K562 (cell line): ENCODE data around the gene SETD1B. TPM values are rescaled to one million over a fixed set of nuclear protein-coding genes. Genes with fewer than 3 reads are reported as not detected.

Experiments
- FOXK1 ChIP-seq: sonication (generic); formaldehyde crosslinking; IDR thresholded peaks from 2 replicates; pipeline ENCODE4 v1.8.0; 2022; ENCODE audit warnings: missing genetic modification reagents, mild to moderate bottlenecking, borderline replicate concordance
- MAZ ChIP-seq, 2 experiments: fragments of 450-650 bp in 1 of 2; sonication (generic) in 1 of 2; formaldehyde crosslinking; IDR thresholded peaks in 1 of 2; conservative IDR thresholded peaks in 1 of 2; 2 replicates each; pipeline versions ENCODE4 v1.4.0 to v1.5.0; 2020; ENCODE audit warnings: mild to moderate bottlenecking in 1 of 2, missing genetic modification reagents in 1 of 2
- MEF2D ChIP-seq: conservative IDR thresholded peaks from 2 replicates; pipeline ENCODE4 v1.6.1; 2016; ENCODE audit warnings: low read depth, missing genetic modification characterization, missing compliant biosample characterization
- NCOA4 ChIP-seq: fragments of 450-650 bp; IDR thresholded peaks from 2 replicates; pipeline ENCODE4 v1.6.1; 2018; ENCODE audit warnings: mild to moderate bottlenecking; ENCODE audit not compliant: partially characterized antibody
- NR2C2 ChIP-seq, 2 experiments: fragments of 200-800 bp in 1 of 2; sonication (Bioruptor generic) in 1 of 2; sonication (generic) in 1 of 2; formaldehyde crosslinking in 1 of 2; IDR thresholded peaks; 2 replicates each; pipeline versions ENCODE4 v1.6.1 to v1.8.0; 2016 to 2022; ENCODE audit warnings: mild to moderate bottlenecking in 1 of 2, missing compliant biosample characterization in 1 of 2, missing genetic modification characterization in 1 of 2, missing genetic modification reagents in 1 of 2
- PHTF2 ChIP-seq: fragments of 250-450 bp; sonication (Bioruptor Pico); IDR thresholded peaks from 2 replicates; pipeline ENCODE4 v1.5.0; 2021; ENCODE audit warnings: mild to moderate bottlenecking
- PML ChIP-seq: IDR thresholded peaks from 2 replicates; pipeline ENCODE4 v1.6.1; 2012; ENCODE audit warnings: low read length, inconsistent platforms
- PTRF ChIP-seq: fragments of 450-650 bp; IDR thresholded peaks from 2 replicates; pipeline ENCODE4 v1.6.1; 2016; ENCODE audit warnings: mild to moderate bottlenecking, missing genetic modification characterization, missing compliant biosample characterization
- RAD21 ChIP-seq, 2 experiments: fragments of 250-450 bp in 1 of 2; fragments of 450-650 bp in 1 of 2; sonication (Bioruptor Pico) in 1 of 2; formaldehyde crosslinking in 1 of 2; IDR thresholded peaks in 1 of 2; conservative IDR thresholded peaks in 1 of 2; 2 replicates each; pipeline versions ENCODE4 v1.4.0 to v1.8.0; 2020 to 2022; ENCODE audit warnings: mild to moderate bottlenecking in 2 of 2, moderate library complexity in 1 of 2
- SMAD3 ChIP-seq: fragments of 450-650 bp; formaldehyde crosslinking; conservative IDR thresholded peaks from 2 replicates; pipeline ENCODE4 v1.4.0; 2020; ENCODE audit warnings: mild to moderate bottlenecking
- SMARCA5 ChIP-seq: fragments of 450-650 bp; IDR thresholded peaks from 2 replicates; pipeline ENCODE4 v1.6.1; 2016
- SMARCE1 ChIP-seq: fragments of 450-650 bp; IDR thresholded peaks from 2 replicates; pipeline ENCODE4 v1.7.1; 2016; ENCODE audit warnings: mild to moderate bottlenecking
- SREBF2 ChIP-seq: sonication (generic); formaldehyde crosslinking; IDR thresholded peaks from 2 replicates; pipeline ENCODE4 v1.4.0; 2020; ENCODE audit warnings: mild to moderate bottlenecking, missing genetic modification reagents
- STAG1 ChIP-seq: sonication (generic); formaldehyde crosslinking; IDR thresholded peaks from 2 replicates; pipeline ENCODE4 v1.5.0; 2020; ENCODE audit warnings: missing genetic modification reagents, borderline replicate concordance
- TBP ChIP-seq: optimal IDR thresholded peaks from 2 replicates; pipeline ENCODE3; 2011; ENCODE audit warnings: low read depth, low read length, improper control_type of control experiment
- TEAD4 ChIP-seq, 2 experiments: sonication (generic) in 1 of 2; formaldehyde crosslinking in 1 of 2; IDR thresholded peaks; 2 replicates each; pipeline versions ENCODE4 v1.6.1 to v1.8.0; 2012 to 2022; ENCODE audit warnings: borderline replicate concordance in 1 of 2, inconsistent platforms in 1 of 2, low read length in 1 of 2, mild to moderate bottlenecking in 1 of 2, missing genetic modification reagents in 1 of 2
- TFAM ChIP-seq: fragments of 250-450 bp; sonication (Bioruptor Pico); conservative IDR thresholded peaks from 2 replicates; pipeline ENCODE4 v1.5.0; 2021; ENCODE audit warnings: mild to moderate bottlenecking, moderate library complexity
- THRAP3 ChIP-seq: fragments of 450-650 bp; IDR thresholded peaks from 2 replicates; pipeline ENCODE4 v1.6.1; 2016; ENCODE audit warnings: mild to moderate bottlenecking, inconsistent platforms, borderline replicate concordance
- polyA plus RNA-seq, 8 experiments: library from polyadenylated mRNA; depleted of rRNA in 4 of 8; stranded (reverse) in 5 of 8; unstranded in 3 of 8; fragments of >200 nt; fragmentation: Nextera tagmentation in 2 of 8; fragmentation: Illumina TruSeq in 1 of 8; extraction: Ambion mirVana in 2 of 8; extraction: Trizol in 1 of 8; gene quantifications; 2 replicates each; pipeline versions ENCODE4 v1.2.1 to v1.2.3, GENCODE V29; 2011 to 2014; ENCODE audit warnings: inconsistent platforms in 1 of 8, missing spikeins in 1 of 8
- total RNA-seq, 7 experiments: library from RNA; depleted of rRNA in 6 of 7; stranded (reverse); fragments of >200 nt in 6 of 7; fragmentation: Illumina TruSeq in 2 of 7; extraction: Trizol in 2 of 7; gene quantifications; 2 replicates each; pipeline versions ENCODE4 v1.2.1 to v1.2.3, GENCODE V29; 2011 to 2021; ENCODE audit warnings: low replicate concordance in 1 of 7
- TF ChIP-seq, protein P1 (sequence below), 3 experiments: IDR thresholded peaks in 2 of 3; conservative IDR thresholded peaks in 1 of 3; 2 replicates each; pipeline ENCODE4 v1.5.1; 2011 to 2012; ENCODE audit warnings: low read length in 3 of 3, mild to moderate bottlenecking in 3 of 3, control low read depth in 2 of 3, improper control_type of control experiment in 1 of 3, inconsistent platforms in 1 of 3, low read depth in 1 of 3, mixed read lengths in 1 of 3, moderate library complexity in 1 of 3; ENCODE audit not compliant: insufficient read depth in 2 of 3
- TF ChIP-seq, protein P2 (sequence below): IDR thresholded peaks from 2 replicates; pipeline ENCODE4 v1.6.1; 2011; ENCODE audit warnings: borderline replicate concordance, low read depth, mild to moderate bottlenecking, moderate library complexity, low read length; ENCODE audit not compliant: insufficient read depth, poor library complexity, severe bottlenecking
- TF ChIP-seq, protein P3 (sequence below): IDR thresholded peaks from 2 replicates; pipeline ENCODE4 v1.6.1; 2016; ENCODE audit warnings: missing genetic modification characterization, missing compliant biosample characterization

SETD1B gene
- total and polyA plus RNA-seq, 9 of the 15 experiments (the other 6 are each of a cell fraction or from before 2014, with no cell fraction given), result 0.48 to 26.6 (median 2.3) TPM

DNA sequence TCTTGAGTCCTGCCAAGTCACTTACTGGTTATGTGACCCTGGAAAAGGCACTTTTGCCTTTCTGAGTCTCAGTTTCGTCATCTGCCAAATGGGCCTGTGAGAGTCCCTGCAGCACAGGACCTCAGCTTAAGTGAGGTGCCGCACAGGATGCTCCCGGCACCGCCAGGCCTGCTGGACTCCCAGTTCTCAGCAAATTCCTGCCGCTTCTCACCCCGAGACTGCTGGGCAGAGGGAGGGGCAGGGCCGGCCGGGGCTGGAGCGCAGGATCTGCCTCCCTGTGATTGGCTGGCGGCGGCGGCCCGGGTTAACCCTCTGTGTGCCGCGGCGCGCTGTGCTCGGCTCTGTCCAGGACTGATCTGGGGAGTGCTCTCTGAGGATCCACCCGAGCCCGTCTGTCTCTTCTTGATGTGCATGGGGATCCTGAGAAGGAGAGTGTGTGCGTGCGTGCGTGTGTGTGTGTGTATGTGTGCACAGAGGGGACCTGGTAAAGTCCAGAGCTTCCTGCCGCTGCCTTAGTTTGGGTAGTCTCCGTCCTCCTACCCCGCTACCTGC is 8.6 kb downstream of the SETD1B start (continued):
- TF ChIP-seq, protein P1, sequence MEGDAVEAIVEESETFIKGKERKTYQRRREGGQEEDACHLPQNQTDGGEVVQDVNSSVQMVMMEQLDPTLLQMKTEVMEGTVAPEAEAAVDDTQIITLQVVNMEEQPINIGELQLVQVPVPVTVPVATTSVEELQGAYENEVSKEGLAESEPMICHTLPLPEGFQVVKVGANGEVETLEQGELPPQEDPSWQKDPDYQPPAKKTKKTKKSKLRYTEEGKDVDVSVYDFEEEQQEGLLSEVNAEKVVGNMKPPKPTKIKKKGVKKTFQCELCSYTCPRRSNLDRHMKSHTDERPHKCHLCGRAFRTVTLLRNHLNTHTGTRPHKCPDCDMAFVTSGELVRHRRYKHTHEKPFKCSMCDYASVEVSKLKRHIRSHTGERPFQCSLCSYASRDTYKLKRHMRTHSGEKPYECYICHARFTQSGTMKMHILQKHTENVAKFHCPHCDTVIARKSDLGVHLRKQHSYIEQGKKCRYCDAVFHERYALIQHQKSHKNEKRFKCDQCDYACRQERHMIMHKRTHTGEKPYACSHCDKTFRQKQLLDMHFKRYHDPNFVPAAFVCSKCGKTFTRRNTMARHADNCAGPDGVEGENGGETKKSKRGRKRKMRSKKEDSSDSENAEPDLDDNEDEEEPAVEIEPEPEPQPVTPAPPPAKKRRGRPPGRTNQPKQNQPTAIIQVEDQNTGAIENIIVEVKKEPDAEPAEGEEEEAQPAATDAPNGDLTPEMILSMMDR (IDR thresholded peaks at IDR 0.05 in 2 of 3, conservative IDR thresholded peaks at IDR 0.05 in 1 of 3; ENCODE audit: insufficient read depth in 2 of 3, low read depth in 1 of 3, low read length in 3 of 3), result peak in 1 of 3 experiments; percentile 23; a peak in 1 of 6 replicates
- TF ChIP-seq SREBF2 (CRISPR knock-in tag), result no peak
- no peak for TF ChIP-seq TBP
- peak; percentile 95 for TF ChIP-seq SMARCA5
- TF ChIP-seq PTRF (tag), result no peak
- TF ChIP-seq MAZ (CRISPR knock-in tag; conservative IDR thresholded peaks at IDR 0.05 in 1 of 2, IDR thresholded peaks at IDR 0.05 in 1 of 2), result peak in 1 of 2 experiments; percentile 60; a peak in 2 of 4 replicates
- TF ChIP-seq TFAM, result no peak
- TF ChIP-seq FOXK1 (CRISPR knock-in tag), result no peak
- 0 out of 2 replicates have a peak, but pooled peaks have one; percentile 3 for TF ChIP-seq STAG1 (CRISPR knock-in tag)
- TF ChIP-seq THRAP3, result no peak
- TF ChIP-seq NCOA4, result no peak
- no peak for TF ChIP-seq SMAD3 (CRISPR knock-in tag)
- TF ChIP-seq MEF2D (tag), result 0 out of 2 replicates have a peak, but pooled peaks have one; percentile 25
- no peak for TF ChIP-seq PML
- TF ChIP-seq TEAD4 (IDR thresholded peaks at IDR 0.05; ENCODE audit: low read length), result peak; percentile 43
- no peak for TF ChIP-seq TEAD4 (CRISPR knock-in tag; IDR thresholded peaks at IDR 0.05; ENCODE audit: borderline replicate concordance)
- TF ChIP-seq PHTF2 (CRISPR knock-in tag), result no peak
- TF ChIP-seq RAD21 (CRISPR knock-in tag; conservative IDR thresholded peaks at IDR 0.05 in 1 of 2, IDR thresholded peaks at IDR 0.05 in 1 of 2), result 0 out of 4 replicates have a peak, but pooled peaks of 1 of the 2 experiments have one; percentile 1
- no peak; the same call in 1 of the 2 replicates for TF ChIP-seq SMARCE1
- no peak for TF ChIP-seq NR2C2 (CRISPR knock-in tag; IDR thresholded peaks at IDR 0.05)
- no peak for TF ChIP-seq NR2C2 (tag; IDR thresholded peaks at IDR 0.05)
- TF ChIP-seq, protein P2, sequence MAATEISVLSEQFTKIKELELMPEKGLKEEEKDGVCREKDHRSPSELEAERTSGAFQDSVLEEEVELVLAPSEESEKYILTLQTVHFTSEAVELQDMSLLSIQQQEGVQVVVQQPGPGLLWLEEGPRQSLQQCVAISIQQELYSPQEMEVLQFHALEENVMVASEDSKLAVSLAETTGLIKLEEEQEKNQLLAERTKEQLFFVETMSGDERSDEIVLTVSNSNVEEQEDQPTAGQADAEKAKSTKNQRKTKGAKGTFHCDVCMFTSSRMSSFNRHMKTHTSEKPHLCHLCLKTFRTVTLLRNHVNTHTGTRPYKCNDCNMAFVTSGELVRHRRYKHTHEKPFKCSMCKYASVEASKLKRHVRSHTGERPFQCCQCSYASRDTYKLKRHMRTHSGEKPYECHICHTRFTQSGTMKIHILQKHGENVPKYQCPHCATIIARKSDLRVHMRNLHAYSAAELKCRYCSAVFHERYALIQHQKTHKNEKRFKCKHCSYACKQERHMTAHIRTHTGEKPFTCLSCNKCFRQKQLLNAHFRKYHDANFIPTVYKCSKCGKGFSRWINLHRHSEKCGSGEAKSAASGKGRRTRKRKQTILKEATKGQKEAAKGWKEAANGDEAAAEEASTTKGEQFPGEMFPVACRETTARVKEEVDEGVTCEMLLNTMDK, result no peak
- TF ChIP-seq, protein P3, sequence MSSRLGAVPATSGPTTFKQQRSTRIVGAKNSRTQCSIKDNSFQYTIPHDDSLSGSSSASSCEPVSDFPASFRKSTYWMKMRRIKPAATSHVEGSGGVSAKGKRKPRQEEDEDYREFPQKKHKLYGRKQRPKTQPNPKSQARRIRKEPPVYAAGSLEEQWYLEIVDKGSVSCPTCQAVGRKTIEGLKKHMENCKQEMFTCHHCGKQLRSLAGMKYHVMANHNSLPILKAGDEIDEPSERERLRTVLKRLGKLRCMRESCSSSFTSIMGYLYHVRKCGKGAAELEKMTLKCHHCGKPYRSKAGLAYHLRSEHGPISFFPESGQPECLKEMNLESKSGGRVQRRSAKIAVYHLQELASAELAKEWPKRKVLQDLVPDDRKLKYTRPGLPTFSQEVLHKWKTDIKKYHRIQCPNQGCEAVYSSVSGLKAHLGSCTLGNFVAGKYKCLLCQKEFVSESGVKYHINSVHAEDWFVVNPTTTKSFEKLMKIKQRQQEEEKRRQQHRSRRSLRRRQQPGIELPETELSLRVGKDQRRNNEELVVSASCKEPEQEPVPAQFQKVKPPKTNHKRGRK (tag), result no peak
